Stomach (tissue), 4 donors: Measurements from ENCODE around the gene EFR3B.

ENCODE experiments used
- CTCF ChIP-seq, 7 experiments: fragments of 450-650 bp in 4 of 7; fragments of 200-600 bp in 3 of 7; sonication (generic) in 3 of 7; IDR thresholded peaks; one replicate each; pipeline ENCODE4 v1.5.1; 2016 to 2019; ENCODE audit warnings: antibody characterized with exemption in 7 of 7, control low read depth in 2 of 7, mild to moderate bottlenecking in 1 of 7
- EP300 ChIP-seq: sonication (generic); formaldehyde crosslinking; IDR thresholded peaks from one replicate; pipeline ENCODE4 v1.6.1; 2017; ENCODE audit warnings: antibody characterized with exemption
- POLR2A ChIP-seq, 4 donors: fragments of 450-650 bp; IDR thresholded peaks; one replicate each; pipeline ENCODE4 v1.6.1; 2016; ENCODE audit warnings: antibody characterized with exemption in 4 of 4, control low read depth in 2 of 4, mild to moderate bottlenecking in 1 of 4, moderate library complexity in 1 of 4
- POLR2AphosphoS5 ChIP-seq, 3 donors: sonication (generic); formaldehyde crosslinking; IDR thresholded peaks; one replicate each; pipeline ENCODE4 v1.6.1; 2016; ENCODE audit warnings: antibody characterized with exemption in 3 of 3

DNA sequence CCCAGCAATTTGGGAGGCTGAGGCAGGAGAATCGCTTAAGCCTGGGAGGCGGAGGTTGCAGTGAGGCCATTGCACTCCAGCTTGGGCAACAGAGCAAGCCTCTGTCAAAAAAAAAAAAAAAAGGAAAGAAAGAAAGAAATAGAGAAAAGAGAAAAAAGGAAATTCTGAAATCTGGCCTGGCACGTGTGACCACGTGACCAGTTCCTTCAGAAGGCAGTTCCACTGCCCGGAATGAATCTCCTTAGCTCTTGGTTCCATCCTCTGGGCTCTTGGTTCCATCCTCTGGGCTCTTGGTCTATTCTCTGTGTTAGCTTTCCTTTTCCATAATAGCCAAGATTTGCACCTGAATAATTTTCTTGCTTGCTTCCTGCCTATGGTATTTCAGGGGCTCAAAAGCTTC is 131.8 kb downstream of the EFR3B start:
- no peak for TF ChIP-seq CTCF (IDR thresholded peaks at IDR 0.05)
- TF ChIP-seq POLR2A (IDR thresholded peaks at IDR 0.05) = no peak
- TF ChIP-seq POLR2AphosphoS5 (IDR thresholded peaks at IDR 0.05) = no peak
- TF ChIP-seq EP300 = no peak
